Transverse colon (tissue), 4 donors: Measurements from ENCODE around the gene PROK1. TPM values are rescaled to one million over a fixed set of nuclear protein-coding genes. Genes with fewer than 3 reads are reported as not detected.

Source experiments
- DNase-seq: peaks from one replicate; pipeline ENCODE4 v3.0.0-alpha.2; 2019
- H3K27ac ChIP-seq, 4 donors: fragments of 200-600 bp; sonication (generic); 2 replicates each; pipeline ENCODE4 v1.5.1; 2016 to 2018; ENCODE audit warnings: inconsistent platforms in 4 of 4
- H3K27me3 ChIP-seq: fragments of 200-600 bp; sonication (generic); 2 replicates; pipeline ENCODE4 v1.5.1; 2017; ENCODE audit warnings: inconsistent platforms
- H3K36me3 ChIP-seq, 4 donors: fragments of 200-600 bp; sonication (generic); 2 replicates each; pipeline ENCODE4 v1.5.1; 2017 to 2019; ENCODE audit warnings: inconsistent platforms in 4 of 4
- H3K4me1 ChIP-seq, 4 donors: fragments of 200-600 bp; sonication (generic); 2 replicates each; pipeline ENCODE4 v1.5.1; 2017 to 2020; ENCODE audit warnings: inconsistent platforms in 4 of 4
- H3K4me3 ChIP-seq, 4 donors: fragments of 200-600 bp; sonication (generic); 1 replicate in 1 of 4; 2 replicates in 3 of 4; pipeline versions ENCODE4 v1.5.1 to v1.6.1; 2017 to 2019; ENCODE audit warnings: inconsistent platforms in 4 of 4
- H3K9me3 ChIP-seq, 2 donors: fragments of 200-600 bp; sonication (generic); 2 replicates each; pipeline ENCODE4 v1.5.1; 2017 to 2019; ENCODE audit warnings: inconsistent platforms in 2 of 2
- CTCF ChIP-seq, 5 experiments: fragments of 200-600 bp in 3 of 5; fragments of 450-650 bp in 2 of 5; sonication (generic) in 3 of 5; IDR thresholded peaks; 1 replicate in 2 of 5; 2 replicates in 3 of 5; pipeline ENCODE4 v1.5.1; 2016 to 2017; ENCODE audit warnings: antibody characterized with exemption in 5 of 5, inconsistent platforms in 3 of 5, mild to moderate bottlenecking in 2 of 5, moderate library complexity in 1 of 5
- EP300 ChIP-seq: sonication (generic); formaldehyde crosslinking; IDR thresholded peaks from one replicate; pipeline ENCODE4 v1.6.1; 2017; ENCODE audit warnings: antibody characterized with exemption, low read depth
- POLR2A ChIP-seq: fragments of 450-650 bp; IDR thresholded peaks from one replicate; pipeline ENCODE4 v1.6.1; 2016; ENCODE audit warnings: antibody characterized with exemption, mild to moderate bottlenecking, moderate library complexity
- POLR2AphosphoS5 ChIP-seq, 3 donors: sonication (generic); formaldehyde crosslinking; IDR thresholded peaks; one replicate each; pipeline ENCODE4 v1.6.1; 2016; ENCODE audit warnings: antibody characterized with exemption in 3 of 3
- WGBS, 2 donors: methylation state at CpG; one replicate each; pipeline ENCODE4 v1.1.5; 2018; ENCODE audit warnings: low coverage in 1 of 2; 5-methylcytosine and 5-hydroxymethylcytosine counted together
- in situ Hi-C, 4 donors: fragments of 200-750 bp; cut with MboI; loops; one replicate each; pipeline versions ENCODE4 v1.15.0 to v1.15.1; 2017; ENCODE audit warnings: low sequenced_read_pairs in 3 of 4, low pct_ligation_motif_present in 1 of 4, low pct_unique_long_range_greater_than_20kb in 1 of 4
- intact Hi-C: fragments of 100-400 bp; cut with DNase I; formaldehyde crosslinking; loops from one replicate; pipeline ENCODE4 v1.15.1; 2023; ENCODE audit warnings: low total_unique reads
- total RNA-seq, 4 donors: library from RNA; depleted of rRNA; stranded (reverse); fragments of >200 nt; gene quantifications; one replicate each; pipeline ENCODE4 v1.1.0, GENCODE V29; 2016

Gene PROK1
- total RNA-seq, 4 donors from 2014 or later: not detected

- H3K36me3 ChIP-seq: no peaks in the 10 kb centered on the region
- H3K27me3 ChIP-seq: no peaks in the 10 kb centered on the region
- intact Hi-C loops: no loop called here
- DNase-seq: no peak
- in situ Hi-C loops: loop anchor here in 1 of 4 donors (5.0 kb wide), 1 partner anchor 37 kb away; no protein-coding TSS in a partner anchor
- WGBS, 2 donors: 65 to 77% methylated on average over 8 to 9 of the region's 9 CpGs
- H3K4me1 ChIP-seq: no peaks in the 10 kb centered on the region
- H3K4me3 ChIP-seq: no peak overlapping the region
- TF ChIP-seq POLR2AphosphoS5 (IDR thresholded peaks at IDR 0.05): no peak
- TF ChIP-seq POLR2A: no peak
- H3K27ac ChIP-seq: no peak overlapping the region
- no peaks in the 10 kb centered on the region for H3K9me3 ChIP-seq
Measured at GRCh38 chr1:110424699-110425611, 26.0 kb upstream of the PROK1 start.

- Histone ChIP-seq H3K4me3 (no peak overlapping the region), H3K4me1 (no peaks in the 10 kb centered on the region), H3K36me3 (no peaks in the 10 kb centered on the region), H3K27me3 (peaks cover 3% of the 10 kb centered on the region), H3K9me3 (no peaks in the 10 kb centered on the region), H3K27ac (no peak overlapping the region)
- 76 to 84% methylated on average over 4 to 9 of the region's 9 CpGs for WGBS, 2 donors
- no peak for DNase-seq
- intact Hi-C loops: no loop called here
- TF ChIP-seq CTCF (IDR thresholded peaks at IDR 0.05): no peak
- TF ChIP-seq POLR2A: no peak
- TF ChIP-seq EP300: no peak
- TF ChIP-seq POLR2AphosphoS5 (IDR thresholded peaks at IDR 0.05): no peak
- in situ Hi-C loops: no loop called here
Measured at GRCh38 chr1:110425612-110426152, 25.3 kb upstream of the PROK1 start.

- H3K4me1 ChIP-seq: no peaks in the 10 kb centered on the region
- H3K36me3 ChIP-seq: no peaks in the 10 kb centered on the region
- no peak overlapping the region for H3K4me3 ChIP-seq
- no peak for DNase-seq
- TF ChIP-seq POLR2AphosphoS5 (IDR thresholded peaks at IDR 0.05): no peak
- TF ChIP-seq POLR2A: no peak
- TF ChIP-seq EP300: no peak
- no peak for TF ChIP-seq CTCF (IDR thresholded peaks at IDR 0.05)
- H3K9me3 ChIP-seq: no peaks in the 10 kb centered on the region
- H3K27me3 ChIP-seq: peaks cover 14% of the 10 kb centered on the region
- intact Hi-C loops: no loop called here
- 49% methylated on average over 4 of the region's 4 CpGs; no CpG with 5 or more reads in 1 of the 2 donors for WGBS, 2 donors
- in situ Hi-C loops: no loop called here
- no peak overlapping the region for H3K27ac ChIP-seq
Measured at GRCh38 chr1:110426854-110427253, 24.1 kb upstream of the PROK1 start.

GRCh38 chr1:110428946-110429345 lies 22.0 kb upstream of the PROK1 start:
- H3K27ac ChIP-seq: no peak overlapping the region
- in situ Hi-C loops (no loop called here), intact Hi-C loops (no loop called here)
- no peak overlapping the region for H3K4me3 ChIP-seq
- H3K27me3 ChIP-seq: peaks cover 15% of the 10 kb centered on the region
- H3K9me3 ChIP-seq: no peaks in the 10 kb centered on the region
- no peak for TF ChIP-seq POLR2A
- no peak for TF ChIP-seq EP300
- no peak for TF ChIP-seq CTCF (IDR thresholded peaks at IDR 0.05)
- TF ChIP-seq POLR2AphosphoS5 (IDR thresholded peaks at IDR 0.05): no peak
- no peak for DNase-seq
- no peaks in the 10 kb centered on the region for H3K36me3 ChIP-seq
- 62% methylated on average over 4 of the region's 4 CpGs; no CpG with 5 or more reads in 1 of the 2 donors for WGBS, 2 donors
- no peaks in the 10 kb centered on the region for H3K4me1 ChIP-seq
